Measurements from ENCODE around the gene ARHGEF18.
"Not testable (repeated sequence)": the region's sequence is repeated elsewhere in the genome, so short reads cannot be mapped to it uniquely, and the experiment has no call there.

ARHGEF18 gene

GRCh38 chr19:7348587-7349230 is at the start of gene ARHGEF18:
ARHGEF18 (plus strand) TSS chr19:7348937; CDS start chr19:7362891, 13,954 bp downstream.
- peak; percentile 64 for DNase-seq

GRCh38 chr19:7301525-7301924 is 47.2 kb upstream of the ARHGEF18 start:
- DNase-seq = no peak

DNA sequence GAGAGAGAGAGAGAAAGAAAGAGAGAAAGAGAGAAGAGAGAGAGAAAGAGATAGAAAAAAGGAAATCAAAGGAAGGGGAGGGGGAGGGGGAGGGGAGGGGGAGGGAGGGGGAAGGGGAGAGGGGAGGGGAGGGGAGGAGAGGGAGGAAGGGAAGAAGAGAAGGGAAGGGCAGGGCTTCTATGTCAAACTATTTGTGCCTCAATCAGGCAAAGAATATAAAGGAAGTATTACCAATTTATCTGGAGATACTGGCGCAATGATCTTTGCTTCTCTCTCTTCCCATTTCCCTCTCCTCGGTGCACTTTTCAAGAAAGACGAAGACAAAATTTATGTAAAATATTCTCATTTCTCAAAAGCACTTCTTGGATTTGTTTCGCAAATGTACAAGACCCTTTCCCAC is 45.3 kb upstream of the ARHGEF18 start:
- no peak for DNase-seq

GRCh38 chr19:7304200-7304599 is 44.5 kb upstream of the ARHGEF18 start:
- no peak for DNase-seq

- DNase-seq = no peak
Observed at GRCh38 chr19:7307590-7308218, 41.0 kb upstream of the ARHGEF18 start.

- not testable (repeated sequence) for DNase-seq
Observed at GRCh38 chr19:7308327-7308726, 40.4 kb upstream of the ARHGEF18 start.

- no peak for DNase-seq
Observed at GRCh38 chr19:7311911-7312310, 36.8 kb upstream of the ARHGEF18 start.

DNA sequence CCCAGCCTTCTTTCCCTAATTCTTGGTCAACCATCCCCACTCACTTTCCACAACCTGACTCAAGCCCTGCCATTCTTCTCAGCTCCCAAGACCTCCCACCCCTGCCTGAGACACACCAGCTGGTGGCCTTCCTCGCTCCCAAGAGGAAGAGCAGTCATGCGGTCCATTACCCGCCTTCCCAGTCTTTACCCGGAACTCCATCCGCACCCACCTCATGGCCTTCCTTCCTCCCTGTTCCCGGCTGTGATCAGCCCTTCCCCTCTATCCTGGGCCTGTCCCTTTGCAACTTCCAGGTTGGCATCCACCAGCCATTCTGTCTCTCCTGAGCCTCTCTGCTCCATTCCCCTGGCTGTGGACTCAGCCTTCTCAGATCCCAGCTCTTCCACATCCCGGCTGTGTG is 35.9 kb upstream of the ARHGEF18 start:
- DNase-seq = no peak

DNA sequence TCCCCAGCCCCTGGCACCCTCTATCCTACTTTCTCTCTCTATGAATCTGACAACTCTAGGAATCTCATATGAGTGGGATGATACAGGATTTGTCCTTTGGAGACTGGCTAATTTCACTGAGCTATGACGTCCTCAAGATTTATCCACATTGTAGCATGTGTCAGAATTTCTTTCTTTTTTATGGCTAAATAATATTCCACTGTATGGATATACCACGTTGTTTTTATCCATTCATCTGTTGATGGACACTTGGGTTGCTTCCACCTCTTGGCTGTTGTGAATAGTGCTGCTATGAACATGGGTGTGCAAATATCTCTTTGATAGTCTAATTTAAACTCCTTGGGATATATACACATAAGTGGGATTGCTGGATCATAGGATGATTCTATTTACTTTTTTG is 30.6 kb upstream of the ARHGEF18 start:
- no peak for DNase-seq

DNA sequence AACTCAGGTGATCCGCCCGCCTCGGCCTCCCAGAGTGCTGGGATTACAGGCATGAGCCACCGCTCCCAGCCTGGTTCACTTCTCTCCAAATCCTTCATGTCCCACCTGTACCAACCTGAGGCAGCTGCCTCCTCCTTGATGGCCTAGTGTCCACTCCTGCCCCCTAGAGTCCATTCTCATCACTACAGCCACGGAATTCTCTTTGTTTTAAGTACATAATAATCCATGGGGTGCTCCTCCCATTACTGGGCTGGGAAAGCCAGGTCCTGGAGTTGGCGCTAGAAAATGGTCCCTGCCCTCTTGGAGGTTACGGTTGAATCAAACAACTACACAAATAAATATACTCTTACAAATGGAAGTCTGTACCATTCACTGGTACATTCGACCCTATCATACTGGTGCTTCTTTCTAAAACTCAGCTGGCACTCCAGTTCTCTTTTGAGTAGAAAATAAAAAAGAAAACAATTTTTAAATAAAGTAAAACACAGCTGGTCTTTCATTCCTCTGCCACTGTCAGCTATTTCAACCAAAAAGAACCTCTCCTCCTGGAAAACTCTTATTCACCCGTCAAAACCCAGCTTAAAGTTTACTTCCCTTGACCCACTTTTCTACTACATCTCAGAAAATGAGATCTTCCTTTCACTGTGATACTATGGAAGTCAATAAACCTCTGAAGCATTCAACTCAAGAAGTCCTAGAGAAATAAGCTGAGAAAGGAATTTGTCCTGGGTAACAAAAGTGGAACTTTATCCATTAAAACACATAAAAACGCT is 22.4 kb upstream of the ARHGEF18 start:
- peak; percentile 65 for DNase-seq

GRCh38 chr19:7327802-7328201 is 20.9 kb upstream of the ARHGEF18 start:
- DNase-seq = no peak

- DNase-seq = no peak
Observed at GRCh38 chr19:7328647-7329046, 20.1 kb upstream of the ARHGEF18 start.

- no peak for DNase-seq
Observed at GRCh38 chr19:7331446-7331845, 17.3 kb upstream of the ARHGEF18 start.

- DNase-seq = no peak
Observed at GRCh38 chr19:7333198-7334118, 15.3 kb upstream of the ARHGEF18 start.

DNA sequence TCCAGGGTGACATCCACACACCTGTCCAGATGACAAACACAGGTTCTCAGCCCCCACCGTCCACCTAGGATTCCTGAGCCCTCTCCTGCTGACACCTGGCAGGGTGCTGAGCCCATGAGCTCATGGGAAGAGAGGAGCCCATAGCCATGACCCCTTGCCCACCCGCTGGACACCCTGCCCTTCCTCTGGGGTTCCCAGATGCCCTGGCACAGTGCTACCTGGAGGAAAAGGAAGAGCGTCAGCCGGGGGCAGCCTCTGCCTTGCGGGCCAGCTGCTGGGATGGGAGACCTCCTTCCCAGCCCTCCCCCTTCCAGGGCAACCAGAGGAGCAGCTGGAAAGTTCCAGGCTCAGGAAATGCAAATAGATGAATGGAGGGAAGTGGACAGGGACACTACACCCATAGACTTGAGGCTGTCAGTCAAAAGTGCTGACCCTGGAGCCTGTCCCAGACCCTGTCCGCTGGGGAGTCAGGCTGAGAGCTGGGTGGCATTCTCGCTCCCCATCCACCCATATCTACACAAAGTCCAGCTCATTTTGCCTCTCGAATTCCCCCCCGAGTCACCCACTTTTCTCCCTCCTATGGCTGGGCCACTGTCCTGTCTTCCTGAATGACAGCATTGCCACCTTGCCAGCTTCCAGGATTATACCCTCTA is 12.3 kb upstream of the ARHGEF18 start:
- no peak for DNase-seq

GRCh38 chr19:7337380-7338194 is 11.2 kb upstream of the ARHGEF18 start:
- DNase-seq = peak; percentile 69

GRCh38 chr19:7340959-7341837 is 7.5 kb upstream of the ARHGEF18 start:
- peak; percentile 82 for DNase-seq

DNA sequence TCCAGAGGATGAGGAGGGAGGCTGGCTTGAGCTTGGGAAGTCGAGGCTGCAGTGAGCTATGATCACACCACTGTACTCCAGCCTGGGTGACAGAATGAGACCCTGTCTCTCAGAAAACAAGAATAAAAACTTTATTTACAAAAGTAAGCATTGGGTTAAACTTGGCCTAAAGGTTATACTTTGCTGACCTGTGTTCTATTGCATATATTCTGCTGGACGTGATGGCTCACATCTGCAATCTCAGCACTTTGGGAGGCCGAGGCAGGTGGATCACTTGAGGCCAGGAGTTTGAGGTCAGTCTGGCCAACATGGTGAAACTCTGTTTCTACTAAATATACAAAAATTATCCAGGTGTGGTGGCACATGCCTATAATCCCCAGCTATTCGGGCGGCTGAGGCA is 6.6 kb upstream of the ARHGEF18 start:
- DNase-seq = no peak

GRCh38 chr19:7346488-7346971 is 2.2 kb upstream of the ARHGEF18 start:
- no peak for DNase-seq

- not testable (repeated sequence) for DNase-seq
Observed at GRCh38 chr19:7346997-7347396, 1.7 kb upstream of the ARHGEF18 start.
